OCI-LY1 (cell line): ENCODE data around the gene AP1G2.
"Not testable (repeated sequence)": the region's sequence is repeated elsewhere in the genome, so short reads cannot be mapped to it uniquely, and the experiment has no call there.

Experiments used
- H2AFZ ChIP-seq: fragments of 200-600 bp; sonication (generic), shearing (Covaris generic); 2 replicates; pipeline ENCODE4 v1.6.0; 2014; ENCODE audit warnings: antibody characterized with exemption, mild to moderate bottlenecking, low read length
- H3F3A ChIP-seq: fragments of 200-600 bp; sonication (generic), shearing (Covaris generic); 2 replicates; pipeline ENCODE4 v1.6.0; 2014; ENCODE audit warnings: mild to moderate bottlenecking, antibody characterized with exemption, low read length, moderate library complexity; ENCODE audit not compliant: insufficient read depth
- H3K27ac ChIP-seq: fragments of 200-600 bp; sonication (generic); 2 replicates; pipeline ENCODE4 v1.5.1; 2014; ENCODE audit warnings: low read length, mixed run types, mild to moderate bottlenecking, low read depth; ENCODE audit not compliant: poor library complexity, severe bottlenecking
- H3K27me3 ChIP-seq: fragments of 200-600 bp; sonication (generic); 2 replicates; pipeline ENCODE4 v1.6.0; 2014; ENCODE audit warnings: antibody characterized with exemption, mild to moderate bottlenecking, low read length, moderate library complexity; ENCODE audit not compliant: insufficient read depth
- H3K36me3 ChIP-seq: fragments of 200-600 bp; sonication (generic); 2 replicates; pipeline ENCODE4 v1.6.1; 2014; ENCODE audit warnings: mild to moderate bottlenecking, antibody characterized with exemption, low read length, moderate library complexity, mixed read lengths; ENCODE audit not compliant: insufficient read depth
- H3K4me1 ChIP-seq: fragments of 200-600 bp; sonication (generic); 2 replicates; pipeline ENCODE4 v1.5.1; 2014; ENCODE audit warnings: mild to moderate bottlenecking, low read length, moderate library complexity; ENCODE audit not compliant: insufficient read depth, severe bottlenecking
- H3K4me2 ChIP-seq: fragments of 200-600 bp; sonication (generic), shearing (Covaris generic); 2 replicates; pipeline ENCODE4 v1.6.1; 2014; ENCODE audit warnings: low read length
- H3K4me3 ChIP-seq: fragments of 200-600 bp; sonication (generic); 2 replicates; pipeline ENCODE4 v1.5.1; 2014; ENCODE audit warnings: low read length, low read depth, mild to moderate bottlenecking, mixed read lengths; ENCODE audit not compliant: poor library complexity, severe bottlenecking
- H3K79me2 ChIP-seq: fragments of 200-600 bp; shearing (Covaris generic); 2 replicates; pipeline ENCODE4 v1.6.1; 2016; ENCODE audit warnings: mixed run types, low read length, mixed read lengths; ENCODE audit not compliant: insufficient read depth
- H3K9ac ChIP-seq: fragments of 200-600 bp; sonication (generic), shearing (Covaris generic); 2 replicates; pipeline ENCODE4 v1.6.1; 2014; ENCODE audit warnings: mild to moderate bottlenecking, low read length, mixed read lengths
- H3K9me2 ChIP-seq: fragments of 200-600 bp; sonication (generic), shearing (Covaris generic); 2 replicates; pipeline ENCODE4 v1.6.1; 2014; ENCODE audit warnings: low read depth, mild to moderate bottlenecking, low read length, mixed read lengths
- H3K9me3 ChIP-seq: fragments of 200-600 bp; shearing (Covaris generic); 2 replicates; pipeline ENCODE4 v1.6.1; 2014; ENCODE audit warnings: low read length, mixed read lengths
- H4K20me1 ChIP-seq: fragments of 200-600 bp; sonication (generic), shearing (Covaris generic); 2 replicates; pipeline ENCODE4 v1.6.0; 2016; ENCODE audit warnings: mild to moderate bottlenecking, low read length; ENCODE audit not compliant: insufficient read depth
- EZH2 ChIP-seq: fragments of 200-600 bp; sonication (generic), shearing (Covaris generic); IDR thresholded peaks from 2 replicates; pipeline ENCODE4 v1.8.0; 2017; ENCODE audit warnings: borderline replicate concordance, mixed run types, mild to moderate bottlenecking, antibody characterized with exemption, low read length, moderate library complexity, mixed read lengths
- TF ChIP-seq, protein P1 (sequence below): fragments of 200-600 bp; sonication (generic), shearing (Covaris generic); IDR thresholded peaks from 2 replicates; pipeline ENCODE4 v1.5.1; 2017; ENCODE audit warnings: mild to moderate bottlenecking, antibody characterized with exemption, low read length, moderate library complexity, mixed read lengths

Gene AP1G2

GRCh38 chr14:23600806-23601205 is 33.2 kb upstream of the AP1G2 start:
- Histone ChIP-seq H3K27me3 (no peaks in the 10 kb centered on the region), H3K4me1 (no peaks in the 10 kb centered on the region), H3K27ac (no peak overlapping the region), H2AFZ (no peak overlapping the region), H3F3A (no peaks in the 10 kb centered on the region), H3K4me3 (no peak overlapping the region), H3K36me3 (no peaks in the 10 kb centered on the region), H3K79me2 (no peaks in the 10 kb centered on the region), H3K9ac (no peak overlapping the region), H3K9me2 (no peaks in the 10 kb centered on the region), H3K4me2 (no peak overlapping the region), H3K9me3 (no peaks in the 10 kb centered on the region), H4K20me1 (no peaks in the 10 kb centered on the region)
- TF ChIP-seq, protein P1, sequence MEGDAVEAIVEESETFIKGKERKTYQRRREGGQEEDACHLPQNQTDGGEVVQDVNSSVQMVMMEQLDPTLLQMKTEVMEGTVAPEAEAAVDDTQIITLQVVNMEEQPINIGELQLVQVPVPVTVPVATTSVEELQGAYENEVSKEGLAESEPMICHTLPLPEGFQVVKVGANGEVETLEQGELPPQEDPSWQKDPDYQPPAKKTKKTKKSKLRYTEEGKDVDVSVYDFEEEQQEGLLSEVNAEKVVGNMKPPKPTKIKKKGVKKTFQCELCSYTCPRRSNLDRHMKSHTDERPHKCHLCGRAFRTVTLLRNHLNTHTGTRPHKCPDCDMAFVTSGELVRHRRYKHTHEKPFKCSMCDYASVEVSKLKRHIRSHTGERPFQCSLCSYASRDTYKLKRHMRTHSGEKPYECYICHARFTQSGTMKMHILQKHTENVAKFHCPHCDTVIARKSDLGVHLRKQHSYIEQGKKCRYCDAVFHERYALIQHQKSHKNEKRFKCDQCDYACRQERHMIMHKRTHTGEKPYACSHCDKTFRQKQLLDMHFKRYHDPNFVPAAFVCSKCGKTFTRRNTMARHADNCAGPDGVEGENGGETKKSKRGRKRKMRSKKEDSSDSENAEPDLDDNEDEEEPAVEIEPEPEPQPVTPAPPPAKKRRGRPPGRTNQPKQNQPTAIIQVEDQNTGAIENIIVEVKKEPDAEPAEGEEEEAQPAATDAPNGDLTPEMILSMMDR = no peak
- TF ChIP-seq EZH2 = no peak

DNA sequence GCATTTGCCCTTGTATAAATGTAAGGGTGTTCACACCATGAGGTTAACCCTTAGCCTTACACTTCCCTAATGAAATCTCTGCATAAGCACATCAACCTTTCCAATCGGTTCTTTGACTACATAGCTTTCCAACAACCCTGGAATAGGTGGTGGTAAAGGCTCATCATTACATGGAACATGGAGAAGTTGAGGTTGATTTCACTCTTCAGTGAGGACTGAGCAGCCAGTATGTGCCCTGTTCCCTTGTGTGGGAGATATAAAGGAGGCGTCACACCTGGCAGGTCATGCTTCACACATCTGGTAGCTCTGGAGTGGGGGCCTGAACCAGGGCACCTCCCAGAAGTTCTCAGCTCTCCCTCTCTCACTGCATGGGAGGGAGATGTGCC is 32.7 kb upstream of the AP1G2 start:
- Histone ChIP-seq H3K4me3 (no peak overlapping the region), H3K9ac (no peak overlapping the region), H2AFZ (no peak overlapping the region), H3K27me3 (no peaks in the 10 kb centered on the region), H3F3A (no peaks in the 10 kb centered on the region), H3K9me3 (no peaks in the 10 kb centered on the region), H3K9me2 (no peaks in the 10 kb centered on the region), H3K79me2 (no peaks in the 10 kb centered on the region), H4K20me1 (no peaks in the 10 kb centered on the region), H3K36me3 (no peaks in the 10 kb centered on the region), H3K27ac (no peak overlapping the region), H3K4me2 (no peak overlapping the region), H3K4me1 (no peaks in the 10 kb centered on the region)
- TF ChIP-seq EZH2 = no peak
- TF ChIP-seq, protein P1 = no peak

DNA sequence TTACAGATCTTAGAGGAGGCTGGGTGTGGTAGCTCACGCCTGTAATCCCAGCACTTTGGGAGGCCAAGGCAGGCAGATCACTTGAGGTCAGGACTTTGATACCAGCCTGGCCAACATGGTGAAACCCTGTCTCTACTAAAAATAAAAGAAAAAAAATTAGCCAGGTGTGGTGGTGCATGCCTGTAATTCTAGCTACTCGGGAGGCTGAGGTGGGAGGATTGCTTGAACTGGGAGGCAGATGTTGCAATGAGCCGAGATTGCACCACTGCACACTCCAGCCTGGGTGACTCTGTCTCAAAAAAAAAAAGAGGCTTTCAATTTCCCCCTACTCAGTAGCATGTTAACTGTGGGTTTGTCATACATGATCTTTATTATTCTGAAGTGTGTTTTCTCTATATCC is 26.6 kb upstream of the AP1G2 start:
- not testable (repeated sequence) for H3K36me3 ChIP-seq

GRCh38 chr14:23590198-23590597 is 22.6 kb upstream of the AP1G2 start:
- no peaks in the 10 kb centered on the region for H3F3A ChIP-seq
- H3K9me2 ChIP-seq = no peaks in the 10 kb centered on the region
- TF ChIP-seq EZH2 = no peak
- TF ChIP-seq, protein P1 = no peak
- H2AFZ ChIP-seq = no peak overlapping the region
- H3K4me2 ChIP-seq = no peak overlapping the region
- H3K9me3 ChIP-seq = no peaks in the 10 kb centered on the region
- no peaks in the 10 kb centered on the region for H3K36me3 ChIP-seq
- H4K20me1 ChIP-seq = no peaks in the 10 kb centered on the region
- no peaks in the 10 kb centered on the region for H3K79me2 ChIP-seq
- no peak overlapping the region for H3K4me3 ChIP-seq
- H3K4me1 ChIP-seq = no peaks in the 10 kb centered on the region
- H3K27ac ChIP-seq = no peak overlapping the region
- no peaks in the 10 kb centered on the region for H3K27me3 ChIP-seq
- H3K9ac ChIP-seq = no peak overlapping the region

More for the DNA sequence above, 26.6 kb upstream of the AP1G2 start:
- not testable (repeated sequence) for H3K4me1 ChIP-seq, H4K20me1 ChIP-seq, H3K27ac ChIP-seq, H3K9ac ChIP-seq, H3K4me3 ChIP-seq, H3K4me2 ChIP-seq, H3K27me3 ChIP-seq, H3F3A ChIP-seq, H3K79me2 ChIP-seq, H2AFZ ChIP-seq, H3K9me2 ChIP-seq, H3K9me3 ChIP-seq
